Lower leg skin (tissue), 4 donors: ENCODE data around the gene TMEM132A. TPM values are rescaled to one million over a fixed set of nuclear protein-coding genes. Genes with fewer than 3 reads are reported as not detected.

Experiments
- DNase-seq, 2 donors: peaks; one replicate each; pipeline ENCODE4 v3.0.0-alpha.2; 2019; ENCODE audit warnings: low spot score in 2 of 2
- H3K4me3 ChIP-seq: fragments of 200-600 bp; sonication (generic); 2 replicates; pipeline ENCODE4 v1.5.1; 2017; ENCODE audit warnings: mild to moderate bottlenecking, low read depth; ENCODE audit not compliant: poor library complexity, severe bottlenecking
- CTCF ChIP-seq, 3 donors: fragments of 450-650 bp; IDR thresholded peaks; one replicate each; pipeline ENCODE4 v1.5.1; 2016; ENCODE audit warnings: antibody characterized with exemption in 3 of 3, mild to moderate bottlenecking in 3 of 3, moderate library complexity in 2 of 3
- POLR2A ChIP-seq, 2 donors: fragments of 450-650 bp; IDR thresholded peaks; one replicate each; pipeline ENCODE4 v1.6.1; 2016 to 2017; ENCODE audit warnings: antibody characterized with exemption in 2 of 2, mild to moderate bottlenecking in 1 of 2, moderate library complexity in 1 of 2
- WGBS, 2 donors: methylation state at CpG; one replicate each; pipeline ENCODE4 v1.1.5; 2018; 5-methylcytosine and 5-hydroxymethylcytosine counted together
- intact Hi-C: fragments of 100-400 bp; cut with DNase I; formaldehyde crosslinking; loops from one replicate; pipeline ENCODE4 v1.15.0; 2023; ENCODE audit warnings: low total_unique reads
- total RNA-seq, 4 donors: library from RNA; depleted of rRNA; stranded (reverse); fragments of >200 nt; gene quantifications; one replicate each; pipeline ENCODE4 v1.1.0, GENCODE V29; 2016

TMEM132A gene
- total RNA-seq, 4 donors from 2014 or later, result 2.9 to 13.7 (median 5.3) TPM

- DNase-seq, result no peak
- 65 to 80% methylated on average over 4 of the region's 4 CpGs for WGBS, 2 donors
- H3K4me3 ChIP-seq, result no peak overlapping the region
- TF ChIP-seq POLR2A (IDR thresholded peaks at IDR 0.05), result no peak
- TF ChIP-seq CTCF (IDR thresholded peaks at IDR 0.05), result no peak
- intact Hi-C loops, result loop anchor here (5.0 kb wide), 1 partner anchor 68 kb away; no protein-coding TSS in a partner anchor
These were observed 24.3 kb upstream of the TMEM132A start for GRCh38 chr11:60899977-60900376.

DNA sequence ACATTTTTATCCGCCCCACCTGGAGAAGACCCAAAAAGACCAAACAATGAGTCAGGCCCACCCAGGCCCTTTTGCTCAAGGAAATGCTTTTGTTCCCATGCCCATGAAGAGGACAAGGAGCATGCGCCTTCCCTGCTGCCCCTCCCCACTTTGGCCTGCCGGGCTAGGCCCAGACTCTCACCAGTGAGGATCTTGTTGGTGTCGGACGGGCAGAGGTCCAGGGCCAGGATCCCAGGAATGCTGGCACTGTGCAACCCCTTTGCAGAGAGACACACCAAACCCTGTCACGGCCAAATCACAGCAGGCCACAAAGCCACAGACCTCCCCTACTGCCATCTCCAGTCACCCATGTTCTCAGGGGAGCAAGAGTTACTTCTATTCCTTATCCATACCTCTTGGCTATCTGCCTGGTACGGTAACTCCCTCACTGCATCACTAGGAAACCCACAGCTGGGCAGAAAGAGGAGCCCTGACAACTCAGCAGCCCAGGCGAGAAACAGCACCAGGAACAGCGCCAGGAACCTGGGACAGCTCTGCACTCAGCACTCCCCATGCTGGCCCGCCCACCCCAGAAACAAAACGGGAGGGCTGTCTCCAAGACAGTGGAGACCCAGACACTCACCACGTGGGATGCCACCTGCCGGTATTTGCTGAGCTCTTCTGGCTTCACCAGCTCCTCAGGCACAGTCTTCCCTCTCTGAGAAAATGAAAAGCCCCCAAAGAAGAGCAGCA lies 23.4 kb upstream of the TMEM132A start:
- H3K4me3 ChIP-seq, result no peak overlapping the region
- no peak for DNase-seq
- WGBS, 2 donors, result 73 to 86% methylated on average over 12 to 13 of the region's 13 CpGs
- intact Hi-C loops, result loop anchor here (5.0 kb wide), 1 partner anchor 69 kb away; no protein-coding TSS in a partner anchor
- no peak for TF ChIP-seq CTCF (IDR thresholded peaks at IDR 0.05)
- no peak for TF ChIP-seq POLR2A (IDR thresholded peaks at IDR 0.05)

DNA sequence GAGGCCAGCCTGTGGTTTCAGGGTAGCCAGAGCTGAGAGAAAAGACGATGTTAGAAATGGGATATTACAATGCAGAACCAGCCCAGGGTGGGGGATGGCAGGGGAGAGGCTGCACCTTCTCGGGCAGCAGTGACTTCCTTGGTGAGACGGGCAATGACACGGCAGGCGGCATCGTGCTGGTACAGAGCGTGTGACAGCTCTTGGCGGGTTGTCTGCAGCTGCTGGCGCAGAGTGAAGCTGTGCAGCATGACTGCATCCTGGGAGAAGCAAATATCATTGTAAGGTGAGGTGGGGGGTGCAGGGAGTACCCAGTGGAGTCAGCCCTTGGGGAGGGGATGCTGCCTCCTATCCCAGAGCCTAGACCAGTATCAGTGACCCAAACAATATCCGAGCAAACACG lies 21.6 kb upstream of the TMEM132A start:
- WGBS, 2 donors, result 90% methylated on average over 11 of the region's 11 CpGs
- no peak for DNase-seq
- intact Hi-C loops, result loop anchor here (5.0 kb wide), 1 partner anchor 70 kb away; no protein-coding TSS in a partner anchor
- H3K4me3 ChIP-seq, result no peak overlapping the region
- TF ChIP-seq POLR2A (IDR thresholded peaks at IDR 0.05) (no peak), CTCF (IDR thresholded peaks at IDR 0.05) (no peak)

DNA sequence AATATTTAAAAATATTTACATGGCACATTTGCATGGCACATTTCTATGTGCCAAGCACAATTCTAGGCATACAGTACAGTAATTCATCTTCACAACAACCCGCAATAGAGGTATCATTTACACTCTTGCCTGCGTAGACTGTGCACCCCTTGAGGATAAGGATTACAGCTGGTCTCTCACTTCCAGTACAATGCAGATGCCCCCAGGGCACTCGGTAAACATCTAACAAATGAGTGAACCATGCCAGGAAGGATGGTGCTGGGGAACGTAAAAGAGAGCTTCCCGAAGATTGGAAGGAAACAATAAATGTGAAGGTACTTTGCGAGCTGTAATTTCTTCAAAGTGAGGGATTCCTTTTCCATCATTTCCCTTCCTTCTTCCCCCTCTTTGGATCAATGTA lies 19.2 kb upstream of the TMEM132A start:
- DNase-seq, result no peak
- TF ChIP-seq CTCF (IDR thresholded peaks at IDR 0.05), result no peak
- no peak for TF ChIP-seq POLR2A (IDR thresholded peaks at IDR 0.05)
- 31% methylated on average over 6 of the region's 6 CpGs for WGBS, 2 donors
- H3K4me3 ChIP-seq, result no peak overlapping the region
- intact Hi-C loops, result no loop called here

- H3K4me3 ChIP-seq, result peak overlapping the region; percentile 98
- TF ChIP-seq CTCF (IDR thresholded peaks at IDR 0.05) (no peak), POLR2A (IDR thresholded peaks at IDR 0.05) (no peak)
- DNase-seq, result no peak
- 2 to 3% methylated on average over 16 of the region's 16 CpGs for WGBS, 2 donors
- intact Hi-C loops, result no loop called here
These were observed 18.6 kb upstream of the TMEM132A start for GRCh38 chr11:60905551-60906113.
